ENCODE results near the gene TEX12.
"Not testable (repeated sequence)": the region's sequence is repeated elsewhere in the genome, so short reads cannot be mapped to it uniquely, and the experiment has no call there.

TEX12 gene

DNA sequence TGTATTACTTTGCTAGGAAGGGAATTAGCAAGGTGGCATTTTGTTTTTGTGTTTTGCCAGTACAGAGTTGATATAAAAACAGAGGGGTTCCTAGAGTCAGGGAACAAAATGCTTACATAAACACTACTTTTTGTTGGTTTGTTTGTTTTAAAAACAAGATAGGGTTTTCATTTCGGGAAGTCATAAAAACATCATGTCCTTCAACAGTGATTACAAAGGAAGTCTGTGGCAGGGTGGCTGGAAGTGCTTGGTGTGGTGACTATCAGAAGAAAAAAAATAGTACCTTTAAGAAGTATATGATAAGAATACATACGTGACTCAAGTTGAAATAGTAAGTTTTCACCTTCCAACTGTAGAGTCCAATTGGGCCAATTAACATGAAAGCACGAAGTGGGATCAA lies 2.1 kb upstream of the TEX12 start:
- no peak for DNase-seq

DNA sequence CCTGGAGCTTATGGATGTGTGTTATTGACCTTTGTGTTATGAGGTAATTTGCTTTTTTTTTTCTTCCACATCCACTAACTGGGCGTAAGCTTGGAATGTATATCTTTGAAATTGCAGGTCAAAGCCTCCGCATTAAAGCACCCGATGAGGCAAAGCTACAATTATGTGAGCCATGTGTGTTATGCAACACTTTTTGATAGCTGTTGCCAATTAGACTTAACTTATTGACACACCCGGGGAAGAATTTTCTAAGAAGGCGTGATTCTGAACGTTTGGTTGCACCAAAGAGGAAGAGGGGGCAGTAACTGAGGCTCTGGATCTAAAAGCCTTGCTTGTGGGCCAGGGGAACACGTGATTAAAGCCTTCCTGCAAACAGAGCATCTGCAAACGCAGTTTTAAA lies 610 bp upstream of the TEX12 start:
- no peak for DNase-seq

DNA sequence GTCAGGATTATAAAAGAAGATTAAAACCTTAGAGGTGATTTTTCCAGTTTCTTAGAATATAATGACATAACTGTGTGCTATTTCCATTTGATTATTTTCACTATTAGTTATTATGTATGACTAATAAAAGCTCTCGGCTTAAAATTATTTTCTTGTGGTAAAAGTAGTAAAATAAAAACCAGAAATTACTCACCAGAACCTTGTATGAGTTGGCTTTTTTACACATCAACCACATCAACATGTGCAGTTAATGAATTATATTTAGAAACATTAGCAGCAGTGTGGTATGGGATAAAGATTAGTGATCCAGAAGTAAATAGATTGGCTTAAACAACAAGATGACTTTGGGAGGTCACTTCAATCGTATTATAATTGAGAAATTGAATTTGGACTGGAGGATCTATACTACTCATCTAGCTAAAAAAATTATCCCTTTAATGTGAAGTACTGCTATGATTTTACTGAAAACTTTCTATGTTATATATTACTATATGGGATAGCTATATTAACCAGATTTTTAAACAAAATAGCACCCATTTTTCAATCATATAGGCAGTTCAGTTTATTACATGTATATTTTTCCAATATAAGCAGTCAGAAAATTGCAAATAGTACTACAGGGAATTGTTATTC lies 5.3 kb downstream of the TEX12 start:
- no peak for DNase-seq

DNA sequence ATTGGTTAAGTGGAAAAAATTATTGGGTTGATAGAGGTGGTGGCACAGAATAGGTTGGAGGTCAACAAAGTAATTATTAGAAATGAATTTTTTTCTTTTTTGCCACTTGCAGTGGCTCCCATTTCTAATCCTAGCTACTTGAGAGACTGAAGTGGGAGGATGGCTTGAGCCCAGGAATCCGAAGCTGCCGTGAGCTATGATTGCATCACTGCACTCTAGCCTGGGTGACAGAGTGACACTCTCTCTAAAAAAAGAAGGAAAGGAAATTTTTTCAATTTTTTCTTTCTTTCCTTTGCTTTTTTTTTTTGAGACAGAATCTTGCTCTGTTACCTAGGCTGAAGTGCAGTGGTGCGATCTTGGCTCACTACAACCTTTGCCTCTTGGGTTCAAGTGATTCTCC lies 6.0 kb downstream of the TEX12 start:
- DNase-seq: no peak

DNA sequence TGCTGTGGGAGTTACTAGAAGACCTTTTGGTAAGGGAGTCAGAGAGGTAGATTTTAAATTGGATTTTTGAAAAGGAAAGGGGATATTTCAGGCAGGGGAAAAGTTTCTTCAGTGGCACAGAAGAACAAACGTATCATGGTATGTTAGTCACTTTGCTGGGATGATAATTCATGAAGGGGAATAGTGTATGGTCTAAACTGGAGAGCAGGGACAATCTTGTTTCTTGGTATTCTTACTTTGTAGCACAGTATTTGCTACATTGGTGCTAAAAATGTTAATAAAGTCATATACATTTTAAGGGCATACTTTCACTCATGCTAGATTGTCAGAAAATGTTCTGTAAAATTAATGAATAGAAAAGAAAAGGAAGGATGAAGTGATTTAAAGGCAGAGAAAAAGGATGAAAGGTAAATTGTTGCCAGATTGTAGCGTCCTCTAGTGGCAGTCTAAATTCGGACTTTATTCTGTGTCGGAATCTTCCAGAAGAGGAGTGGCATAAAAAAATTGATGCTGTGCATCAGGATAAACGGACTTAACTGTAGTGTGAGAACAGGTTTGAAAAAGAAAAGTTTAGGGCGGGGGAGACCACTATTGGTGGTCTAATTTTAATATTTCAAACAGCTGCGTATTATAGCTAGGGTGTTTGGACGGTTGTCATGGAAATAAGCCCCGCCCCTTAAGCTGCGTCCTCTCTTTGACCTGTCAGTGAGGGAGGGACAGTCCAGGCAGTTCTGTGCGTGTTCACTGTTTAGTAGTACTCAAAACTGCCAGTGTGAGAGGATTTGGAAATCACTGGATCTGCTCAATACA lies 7.8 kb downstream of the TEX12 start, which contains the start of gene BCO2:
TSS of gene BCO2 (plus strand) at position 724 of the 810 bp plus-strand sequence. CDS start 90 bp downstream, outside the sequence.
- DNase-seq: no peak

DNA sequence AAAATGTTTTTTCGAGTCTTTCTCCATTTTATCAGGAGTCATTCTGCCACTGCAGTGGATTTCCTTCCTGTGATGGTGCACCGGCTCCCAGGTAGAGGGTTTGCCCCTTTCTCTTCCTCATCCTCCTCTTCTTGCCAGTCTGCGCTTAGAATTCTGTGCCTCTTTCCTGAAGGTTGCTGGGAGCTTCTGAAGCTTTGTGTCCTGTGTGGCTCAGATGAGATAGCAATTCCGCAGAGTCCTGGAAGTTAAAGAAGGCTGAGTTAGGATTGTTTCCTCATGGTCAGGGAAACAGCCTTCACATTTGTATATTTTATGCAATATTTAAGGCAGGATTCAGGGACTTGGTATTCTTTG lies 8.4 kb downstream of the TEX12 start:
- DNase-seq: no peak

DNA sequence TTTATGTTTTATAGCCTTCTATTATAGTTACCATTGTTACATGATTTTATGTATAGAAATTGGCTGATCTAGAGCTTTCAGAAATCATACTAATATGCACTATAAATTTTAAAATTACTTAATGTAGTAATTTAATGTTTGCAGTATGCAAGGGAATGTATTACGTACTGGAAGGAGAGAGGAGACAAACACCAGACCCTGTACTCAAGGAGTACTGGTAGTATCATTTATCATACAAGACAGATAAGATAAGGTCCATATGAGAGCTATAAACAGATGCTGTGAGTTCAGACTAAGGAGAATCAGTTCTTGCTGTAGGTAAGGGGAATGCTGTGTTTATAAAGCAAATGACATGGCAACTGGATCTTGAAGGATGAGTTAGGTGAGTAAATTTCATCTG lies 8.9 kb downstream of the TEX12 start:
- DNase-seq: no peak

DNA sequence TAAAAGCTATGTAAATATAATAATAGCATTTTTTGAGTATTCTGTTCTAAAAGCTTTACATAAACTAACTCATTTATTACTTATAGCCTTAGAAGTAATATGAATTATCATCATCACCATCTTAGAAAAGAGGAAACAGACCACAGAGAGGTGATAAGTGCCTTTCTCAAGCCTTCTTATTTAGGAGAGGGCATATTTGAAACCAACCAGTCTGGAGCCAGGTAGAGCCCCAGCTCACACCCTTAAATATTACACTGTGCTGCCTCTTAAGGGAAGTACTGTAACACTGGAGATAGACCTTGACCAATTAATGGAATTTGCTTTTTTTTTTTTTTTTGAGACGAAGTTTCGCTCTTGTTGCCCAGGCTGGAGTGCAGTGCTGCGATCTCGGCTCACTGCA lies 10.4 kb downstream of the TEX12 start:
- no peak for DNase-seq

DNA sequence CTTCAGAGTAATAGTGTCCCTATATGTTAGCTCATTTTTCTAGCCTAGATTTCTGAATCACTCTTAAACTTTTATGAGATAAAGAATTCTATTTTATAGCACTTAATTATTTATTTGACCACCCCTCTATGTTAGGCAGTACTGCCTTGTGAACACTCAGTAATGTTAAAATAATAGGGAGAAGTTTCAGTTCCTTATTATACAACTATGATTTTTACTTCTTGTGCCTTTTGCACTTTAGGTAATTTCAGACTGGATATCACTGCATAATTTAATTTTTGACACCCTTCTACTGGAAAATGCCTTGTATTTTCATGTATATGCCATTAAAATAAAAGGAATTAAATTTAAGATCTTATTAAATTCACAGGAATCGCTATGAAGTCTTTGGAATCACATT lies 11.3 kb downstream of the TEX12 start:
- no peak for DNase-seq

DNA sequence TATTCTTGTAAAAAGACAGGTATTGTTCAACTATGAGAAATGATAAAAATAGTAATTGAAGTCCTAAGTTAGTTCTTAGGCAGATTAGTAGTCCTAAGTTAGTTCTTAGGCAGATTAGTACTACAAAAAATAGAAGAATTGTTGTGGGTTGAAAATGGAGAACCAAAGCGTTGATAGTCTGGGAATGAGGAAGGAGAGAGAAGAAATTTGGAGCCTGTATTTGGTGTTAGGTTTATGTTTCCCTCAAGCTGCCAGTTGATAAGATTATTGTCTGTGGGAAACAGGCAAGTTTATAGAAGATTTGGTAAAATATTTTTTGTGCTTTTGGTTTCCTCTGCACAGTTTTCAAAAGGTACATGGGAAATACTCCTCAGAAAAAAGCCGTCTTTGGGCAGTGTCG lies 11.8 kb downstream of the TEX12 start:
- no peak for DNase-seq

DNA sequence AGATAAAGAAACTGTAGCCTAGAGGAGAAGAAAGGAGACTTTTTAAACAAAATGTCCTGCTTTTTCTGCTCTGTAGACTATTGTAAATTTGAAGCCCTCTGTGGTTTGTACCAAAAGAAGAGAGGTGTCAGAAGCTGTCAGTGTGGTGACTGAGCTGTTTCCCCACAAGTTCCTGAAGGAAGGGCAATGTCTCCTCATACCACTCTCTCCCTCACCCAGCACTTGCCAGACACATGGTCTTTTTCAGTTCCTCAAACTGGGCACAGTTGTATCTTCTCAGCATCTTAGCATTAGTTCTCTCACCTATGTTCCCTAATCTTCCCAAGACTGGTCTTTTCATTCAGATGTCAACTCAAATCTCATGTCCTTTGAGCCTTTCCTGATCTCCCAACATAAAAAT lies 12.4 kb downstream of the TEX12 start:
- DNase-seq: no peak

DNA sequence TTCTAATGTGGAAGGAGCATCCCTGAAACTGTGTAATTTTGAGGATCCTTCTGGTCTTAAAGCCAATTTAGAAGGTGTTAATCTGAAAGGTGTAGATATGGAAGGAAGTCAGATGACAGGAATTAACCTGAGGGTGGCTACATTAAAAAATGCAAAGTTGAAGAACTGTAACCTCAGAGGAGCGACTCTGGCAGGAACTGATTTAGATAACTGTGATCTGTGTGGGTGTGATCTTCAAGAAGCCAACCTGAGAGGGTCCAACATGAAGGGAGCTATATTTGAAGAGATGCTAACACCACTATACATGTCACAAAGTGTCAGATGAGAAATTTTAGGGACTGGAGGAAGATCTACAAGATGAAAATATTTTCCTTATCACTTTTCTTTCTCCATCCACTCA lies 15.7 kb downstream of the TEX12 start:
- no peak for DNase-seq

DNA sequence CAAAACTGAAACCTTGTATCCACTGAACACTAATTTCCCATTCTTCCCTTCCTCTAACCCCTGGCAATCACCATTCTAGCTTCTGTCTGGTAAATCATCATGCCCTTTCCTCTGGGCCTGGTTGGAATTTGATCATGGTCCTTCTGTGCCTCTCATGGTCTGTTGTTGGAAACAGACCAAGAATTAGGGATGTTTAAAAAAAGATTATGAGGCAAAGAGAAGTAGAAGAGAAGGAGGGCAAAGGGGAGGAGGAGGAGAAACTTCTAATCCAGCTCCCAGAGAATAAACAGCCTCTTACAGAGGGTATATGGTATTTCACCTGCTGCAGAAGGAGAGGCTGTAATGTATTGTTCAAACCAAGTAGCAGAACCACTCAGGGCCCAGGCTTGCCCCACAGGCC lies 18.7 kb downstream of the TEX12 start:
- DNase-seq: no peak

DNA sequence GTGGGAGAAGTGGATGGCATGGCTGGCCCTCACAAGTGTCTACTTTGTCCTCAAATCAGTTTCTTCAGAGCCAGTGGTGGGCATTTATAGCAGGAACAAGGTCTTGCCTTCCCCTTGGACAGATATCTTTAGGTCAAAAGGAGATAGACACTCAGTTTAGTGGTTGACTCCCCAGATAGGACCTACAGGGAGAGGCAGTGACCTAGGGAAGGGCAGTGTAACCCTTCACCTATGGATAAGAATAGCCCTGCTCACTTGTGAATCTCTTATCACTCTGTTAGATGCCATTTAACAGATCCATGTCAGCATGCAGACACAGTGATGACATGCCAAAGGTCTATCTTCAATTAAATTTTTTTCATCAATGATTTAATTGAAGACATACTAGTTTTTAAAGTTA lies 19.1 kb downstream of the TEX12 start:
- no peak for DNase-seq

DNA sequence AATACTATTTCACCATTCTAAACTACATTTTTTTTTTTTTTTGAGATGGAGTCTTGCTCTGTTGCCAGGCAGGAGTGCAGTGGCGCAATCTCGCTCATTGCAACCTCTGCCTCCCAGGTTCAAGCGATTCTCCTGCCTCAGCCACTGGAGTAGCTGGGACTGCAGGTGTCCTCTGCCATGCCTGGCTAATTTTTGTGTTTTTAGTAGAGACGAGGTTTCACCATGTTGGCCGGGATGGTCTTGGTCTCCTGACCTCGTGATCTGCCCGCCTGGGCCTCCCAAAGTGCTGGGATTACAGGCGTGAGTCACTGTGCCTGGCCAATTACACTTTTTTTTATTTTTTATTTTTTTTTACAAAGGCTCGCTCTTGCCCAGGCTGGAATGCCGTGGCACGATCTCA lies 27.9 kb downstream of the TEX12 start:
- not testable (repeated sequence) for DNase-seq

DNA sequence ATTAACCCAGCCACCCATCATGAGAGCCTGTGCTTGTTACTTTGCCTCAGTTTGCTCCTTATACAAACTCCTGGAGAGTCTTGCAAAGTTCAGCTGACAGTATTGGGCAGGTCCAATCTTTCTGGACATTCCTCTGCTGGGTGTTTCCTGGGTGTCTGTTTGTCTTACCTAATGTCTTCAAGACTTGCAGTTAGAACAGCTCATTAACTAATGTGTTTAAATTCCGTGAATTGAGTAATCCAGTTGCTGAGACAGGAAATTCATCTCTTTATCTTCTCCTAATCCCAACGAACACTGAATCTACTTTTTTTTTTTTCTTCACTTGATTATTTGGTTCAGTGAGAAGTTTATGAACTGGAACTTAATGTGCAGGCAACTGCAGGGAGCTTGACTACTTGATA lies 28.8 kb downstream of the TEX12 start:
- no peak for DNase-seq

DNA sequence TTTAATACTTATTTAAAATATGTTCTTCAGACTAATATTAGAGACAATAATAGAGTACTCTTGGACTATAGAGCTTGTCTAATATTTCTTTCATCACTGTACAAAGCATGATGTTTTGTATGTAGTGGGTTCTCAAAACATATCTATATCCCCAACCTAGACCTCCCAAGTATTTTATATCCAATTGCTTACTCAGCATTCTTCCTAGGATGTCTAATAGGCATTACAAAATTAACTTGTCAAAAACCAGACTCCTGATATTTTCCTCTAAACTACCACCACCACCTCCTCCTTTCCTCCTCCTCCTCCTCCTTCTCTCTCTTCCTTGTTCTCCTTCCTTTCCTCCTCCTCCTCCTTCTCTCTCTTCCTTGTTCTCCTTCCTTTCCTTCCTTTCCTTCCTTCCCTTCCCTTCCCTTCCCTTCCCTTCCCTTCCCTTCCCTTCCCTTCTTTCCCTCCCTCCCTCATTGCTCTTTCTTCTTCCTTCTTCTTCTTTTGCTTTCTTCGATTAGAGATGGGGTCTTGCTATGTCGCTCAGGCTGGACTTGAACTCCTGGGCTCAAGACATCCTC lies 29.4 kb downstream of the TEX12 start:
- DNase-seq: no peak

DNA sequence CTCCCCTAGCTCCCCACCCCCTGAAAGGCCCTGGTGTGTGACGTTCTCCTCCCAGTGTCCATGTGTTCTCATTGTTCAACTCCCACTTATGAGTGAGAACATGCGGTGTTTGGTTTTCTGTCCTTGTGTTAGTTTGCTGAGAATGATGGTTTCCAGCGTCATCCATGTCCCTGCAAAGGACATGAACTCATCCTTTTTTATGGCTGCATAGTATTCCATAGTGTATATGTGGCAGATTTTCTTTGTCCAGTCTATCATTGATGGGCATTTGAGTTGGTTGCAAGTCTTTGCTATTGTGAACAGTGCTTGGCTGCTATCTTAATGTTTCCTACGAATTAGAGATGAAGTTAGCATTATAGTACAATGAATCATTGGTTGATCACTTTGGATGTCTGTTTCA lies 31.9 kb downstream of the TEX12 start:
- DNase-seq: not testable (repeated sequence)

DNA sequence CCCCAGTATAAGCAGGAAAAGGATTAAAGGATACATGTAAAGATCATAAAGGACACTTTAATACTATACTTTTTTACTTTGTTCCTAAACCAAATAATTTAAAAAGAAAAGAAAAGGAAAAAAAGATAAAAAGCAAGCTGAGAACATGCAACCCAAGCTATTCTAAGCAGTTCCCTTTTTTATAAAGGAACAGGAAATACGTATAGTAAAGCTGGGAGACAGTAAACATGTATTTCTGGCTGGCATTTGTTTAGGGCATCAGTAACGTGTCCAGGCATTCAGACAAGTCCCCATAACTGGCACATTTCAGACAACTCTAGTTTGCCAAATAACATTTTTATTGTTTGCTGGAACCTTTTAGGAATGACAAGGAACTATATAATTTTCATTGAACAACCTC lies 33.1 kb downstream of the TEX12 start:
- DNase-seq: no peak

DNA sequence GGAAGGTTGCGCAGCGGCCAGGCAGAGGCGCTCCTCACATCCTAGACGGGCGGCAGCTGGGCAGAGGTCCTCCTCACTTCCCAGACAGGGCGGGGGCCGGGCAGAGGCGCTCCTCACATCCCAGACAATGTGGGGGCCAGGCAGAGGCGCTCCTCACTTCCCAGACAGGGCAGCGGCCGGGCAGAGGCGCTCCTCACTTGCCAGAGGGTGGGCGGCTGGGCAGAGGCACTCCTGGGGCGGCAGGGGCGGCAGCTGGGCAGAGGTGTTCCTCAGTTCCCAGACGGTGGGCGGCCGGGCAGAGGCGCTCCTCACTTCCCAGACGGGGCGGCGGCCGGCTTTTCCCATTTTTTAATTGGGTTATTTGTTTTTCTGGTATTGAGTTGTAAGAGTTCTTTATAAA lies 38.9 kb downstream of the TEX12 start:
- no peak for DNase-seq

DNA sequence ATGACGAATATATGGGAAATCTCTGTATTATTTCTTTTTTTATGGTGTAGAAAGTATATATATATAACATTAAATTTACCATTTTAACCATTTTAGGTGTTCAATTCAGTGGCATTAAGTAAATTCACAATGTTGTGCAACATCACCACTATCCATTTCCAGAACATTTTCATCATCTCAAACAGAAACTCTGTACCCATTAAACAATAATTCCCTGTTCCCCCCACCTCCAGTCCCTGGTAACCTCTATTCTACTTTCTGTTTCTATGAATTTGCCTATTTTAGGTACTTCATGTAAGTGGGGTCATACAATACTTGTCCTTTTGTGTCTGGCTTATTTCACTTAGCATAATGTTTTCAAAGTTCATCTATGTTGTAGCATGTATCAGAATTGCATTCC lies 43.7 kb downstream of the TEX12 start:
- DNase-seq: no peak

DNA sequence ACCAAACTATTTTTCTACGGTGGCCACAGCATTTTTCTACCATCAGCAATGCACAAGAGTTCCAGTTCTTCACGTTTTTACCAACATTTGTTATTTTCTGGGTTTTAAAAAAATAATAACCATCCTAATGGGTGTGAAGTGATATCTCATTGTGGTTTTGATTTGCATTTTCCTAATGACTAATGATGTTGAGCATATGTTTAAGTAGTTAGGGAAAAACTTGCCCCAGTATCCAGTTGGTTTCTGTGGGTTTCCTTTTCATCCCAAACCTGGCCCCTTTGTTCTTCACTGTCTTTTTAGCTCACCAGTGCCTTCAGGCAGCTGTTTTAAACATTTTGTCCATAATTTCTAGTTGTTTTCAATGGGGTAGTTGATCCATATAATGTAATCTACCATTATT lies 44.4 kb downstream of the TEX12 start:
- DNase-seq: no peak

DNA sequence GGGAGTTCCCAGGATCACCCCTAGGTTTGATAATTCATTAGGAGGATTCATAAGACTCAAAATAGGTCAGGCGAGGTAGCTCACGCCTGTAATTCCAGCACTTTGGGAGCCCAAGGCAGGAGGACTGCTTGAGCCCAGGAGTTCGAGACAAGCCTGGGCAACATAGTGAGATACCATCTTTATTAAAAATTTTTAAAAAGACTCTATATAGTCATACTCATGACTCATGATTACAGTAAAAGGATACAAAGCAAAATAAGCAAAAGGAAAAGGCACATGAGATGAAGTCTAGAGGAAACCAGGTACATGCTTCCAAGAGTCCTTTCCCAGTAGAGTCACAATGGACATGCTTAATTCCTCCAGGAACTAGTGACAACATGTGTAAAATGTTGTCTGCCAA lies 45.1 kb downstream of the TEX12 start:
- DNase-seq: no peak

DNA sequence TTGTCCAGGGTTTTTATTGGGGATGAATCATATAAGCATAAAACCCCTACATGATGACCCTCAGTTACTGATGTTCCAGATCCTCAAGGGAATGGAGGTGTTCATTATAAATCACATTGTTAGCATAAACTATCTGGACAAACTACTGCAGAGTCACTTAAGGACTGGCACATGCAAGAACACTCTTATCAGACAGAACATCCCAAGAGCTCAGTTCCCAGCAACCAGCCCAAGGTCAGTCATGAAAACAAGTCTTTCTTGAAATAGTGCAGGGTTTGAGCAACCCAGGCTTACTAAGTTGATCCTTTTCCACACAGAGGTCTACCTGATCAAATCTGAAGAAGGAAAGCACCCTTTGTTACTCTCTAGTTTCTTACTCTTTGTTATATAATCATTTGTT lies 45.5 kb downstream of the TEX12 start:
- DNase-seq: no peak

DNA sequence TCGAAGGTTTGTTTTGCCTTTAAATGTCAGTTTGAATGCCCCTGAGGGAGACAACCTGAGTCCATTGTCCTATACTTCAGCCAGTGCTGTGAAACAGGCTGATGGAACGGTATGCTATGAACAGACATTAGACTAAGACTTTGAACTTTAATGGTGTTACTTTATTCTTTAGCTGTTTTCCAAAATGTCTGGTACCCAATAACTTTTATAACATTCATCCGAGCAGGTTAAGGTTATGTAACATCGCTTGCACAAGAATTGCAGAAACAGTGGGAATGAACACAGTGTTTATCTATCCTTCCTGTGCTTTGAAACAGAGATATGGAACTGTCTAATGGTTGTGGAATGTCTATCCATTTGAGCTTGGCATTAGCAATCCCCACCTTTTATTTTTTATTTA lies 46.6 kb downstream of the TEX12 start:
- no peak for DNase-seq

Data from activated effector memory CD4-positive, alpha-beta T cell treated with Interleukin-2 at 50 U/mL for 16 hours (primary cell).